GM23248 (cell line): ENCODE results near the gene ZNF410.
"Not testable (repeated sequence)": the region's sequence is repeated elsewhere in the genome, so short reads cannot be mapped to it uniquely, and the experiment has no call there.

Experiments
- EZH2 ChIP-seq: fragments of 200-600 bp; sonication (generic); IDR thresholded peaks from 2 replicates; pipeline ENCODE4 v1.6.1; 2018; ENCODE audit warnings: antibody characterized with exemption, mild to moderate bottlenecking; ENCODE audit not compliant: insufficient read depth, poor library complexity, severe bottlenecking
- EZH2phosphoT487 ChIP-seq: fragments of 200-600 bp; sonication (generic); IDR thresholded peaks from 2 replicates; pipeline ENCODE4 v1.6.1; 2018; ENCODE audit warnings: antibody characterized with exemption, moderate library complexity, mild to moderate bottlenecking, low read depth; ENCODE audit not compliant: insufficient read depth

DNA sequence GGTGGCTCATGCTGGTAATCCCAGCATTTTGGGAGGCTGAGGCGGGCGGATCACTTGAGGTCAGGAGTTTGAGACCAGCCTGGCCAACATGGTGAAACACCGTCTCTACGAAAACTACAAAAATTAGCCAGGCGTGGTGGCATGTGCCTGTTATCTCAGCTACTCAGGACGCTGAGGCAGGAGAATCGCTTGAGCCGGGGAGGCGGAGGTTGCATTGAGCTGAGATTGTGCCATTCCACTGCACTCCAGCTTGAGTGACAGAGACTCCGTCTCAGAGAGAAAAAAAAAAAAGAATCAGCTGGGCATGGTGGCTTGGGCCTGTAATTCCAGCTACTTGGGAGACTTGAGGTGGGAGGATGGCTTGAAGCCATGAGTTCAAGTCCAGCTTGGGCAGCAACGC, 16.9 kb upstream of the ZNF410 start:
- TF ChIP-seq EZH2, EZH2phosphoT487: not testable (repeated sequence)
